Measurements from ENCODE around the gene OPA3.

OPA3 gene

GRCh38 chr19:45569619-45570421, 14.8 kb downstream of the OPA3 start:
- DNase-seq (ENCODE audit: low spot score), result peak; percentile 73
- in situ Hi-C loops (cut with MboI; ENCODE audit: low sequenced_read_pairs, unreplicated experiment), result loop anchor here (10.0 kb wide), 1 partner anchor 135 kb away; no protein-coding TSS in a partner anchor
- TF ChIP-seq, protein P1, sequence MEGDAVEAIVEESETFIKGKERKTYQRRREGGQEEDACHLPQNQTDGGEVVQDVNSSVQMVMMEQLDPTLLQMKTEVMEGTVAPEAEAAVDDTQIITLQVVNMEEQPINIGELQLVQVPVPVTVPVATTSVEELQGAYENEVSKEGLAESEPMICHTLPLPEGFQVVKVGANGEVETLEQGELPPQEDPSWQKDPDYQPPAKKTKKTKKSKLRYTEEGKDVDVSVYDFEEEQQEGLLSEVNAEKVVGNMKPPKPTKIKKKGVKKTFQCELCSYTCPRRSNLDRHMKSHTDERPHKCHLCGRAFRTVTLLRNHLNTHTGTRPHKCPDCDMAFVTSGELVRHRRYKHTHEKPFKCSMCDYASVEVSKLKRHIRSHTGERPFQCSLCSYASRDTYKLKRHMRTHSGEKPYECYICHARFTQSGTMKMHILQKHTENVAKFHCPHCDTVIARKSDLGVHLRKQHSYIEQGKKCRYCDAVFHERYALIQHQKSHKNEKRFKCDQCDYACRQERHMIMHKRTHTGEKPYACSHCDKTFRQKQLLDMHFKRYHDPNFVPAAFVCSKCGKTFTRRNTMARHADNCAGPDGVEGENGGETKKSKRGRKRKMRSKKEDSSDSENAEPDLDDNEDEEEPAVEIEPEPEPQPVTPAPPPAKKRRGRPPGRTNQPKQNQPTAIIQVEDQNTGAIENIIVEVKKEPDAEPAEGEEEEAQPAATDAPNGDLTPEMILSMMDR (IDR thresholded peaks at IDR 0.05; ENCODE audit: borderline replicate concordance, control extremely low read depth, extremely low read depth, insufficient read depth, missing control alignments), result peak; percentile 88

DNA sequence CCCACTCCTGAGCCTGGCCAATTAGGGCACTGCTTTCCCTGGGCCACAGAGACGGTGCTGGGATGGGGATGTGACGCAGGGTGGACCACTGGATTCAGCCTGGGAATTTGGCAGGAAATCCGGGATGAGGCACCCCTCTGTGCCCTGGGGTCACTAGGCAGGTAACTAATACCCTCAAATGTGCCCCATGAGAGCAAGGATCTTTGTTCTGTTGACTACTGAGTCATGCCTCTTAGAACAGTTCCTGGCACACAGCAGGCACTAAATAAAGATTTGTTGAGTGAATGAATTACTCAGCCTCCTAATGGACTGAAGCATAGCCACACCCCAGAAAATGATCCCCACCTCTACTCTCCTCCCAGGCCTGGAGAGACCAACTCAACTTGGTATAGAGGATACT, 15.9 kb downstream of the OPA3 start:
- DNase-seq (ENCODE audit: low spot score), result no peak
- in situ Hi-C loops (cut with MboI; ENCODE audit: low sequenced_read_pairs, unreplicated experiment), result loop anchor here (10.0 kb wide), 1 partner anchor 134 kb away; no protein-coding TSS in a partner anchor
- TF ChIP-seq, protein P1 (IDR thresholded peaks at IDR 0.05; ENCODE audit: borderline replicate concordance, control extremely low read depth, extremely low read depth, insufficient read depth, missing control alignments), result no peak

DNA sequence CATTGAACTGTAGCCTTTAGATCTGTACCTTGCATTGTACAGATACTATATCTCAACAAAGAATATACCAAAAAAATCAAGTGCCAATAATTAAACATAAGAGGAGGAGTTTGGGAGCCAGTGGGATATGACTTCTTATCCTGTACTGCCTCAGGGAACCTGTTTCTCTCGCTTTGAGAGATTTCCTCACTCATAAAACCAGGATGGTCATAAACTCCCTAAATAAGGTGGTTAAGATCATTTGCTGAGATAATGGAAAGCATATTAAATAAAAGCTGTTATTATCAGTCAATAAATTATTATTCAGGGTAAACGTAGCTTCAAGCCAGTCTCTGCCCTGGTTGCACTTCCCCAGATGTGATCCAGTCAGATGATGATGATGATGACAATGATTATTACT, 17.0 kb downstream of the OPA3 start:
- no peak for DNase-seq (ENCODE audit: low spot score)
- in situ Hi-C loops (cut with MboI; ENCODE audit: low sequenced_read_pairs, unreplicated experiment), result loop anchor here (10.0 kb wide), 1 partner anchor 133 kb away; no protein-coding TSS in a partner anchor
- TF ChIP-seq, protein P1 (IDR thresholded peaks at IDR 0.05; ENCODE audit: borderline replicate concordance, control extremely low read depth, extremely low read depth, insufficient read depth, missing control alignments), result no peak

DNA sequence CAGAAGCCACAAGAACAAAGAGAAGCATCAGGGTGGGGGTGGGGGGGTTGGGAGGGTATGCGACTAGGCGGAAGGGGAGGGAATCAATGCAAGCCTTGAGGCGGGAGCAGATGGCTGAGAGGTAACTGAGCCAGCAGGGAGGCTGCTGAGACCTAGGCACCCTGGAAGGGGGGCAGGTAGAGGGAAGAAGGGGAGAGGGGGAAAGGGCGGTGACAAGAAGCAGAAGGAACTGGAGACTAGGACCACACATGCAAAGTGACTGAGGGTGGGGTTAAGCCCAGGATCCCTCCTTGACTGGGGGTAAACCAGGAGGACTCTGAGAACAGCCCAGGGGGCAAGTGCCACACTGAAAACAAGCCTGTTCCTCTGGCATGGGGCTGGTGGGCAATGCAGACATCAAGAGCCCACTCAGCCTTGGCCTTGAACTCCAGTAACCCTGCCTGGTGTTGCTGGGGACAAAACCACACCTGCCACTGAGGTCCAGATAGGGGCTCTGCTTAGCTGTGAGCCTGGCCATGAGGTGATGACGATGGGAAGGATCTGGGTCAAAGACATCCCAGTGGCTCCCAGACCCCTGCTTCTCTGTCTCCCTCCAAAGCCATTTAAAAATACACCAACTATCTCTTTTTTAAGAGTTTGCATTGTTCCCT, 20.3 kb downstream of the OPA3 start:
- TF ChIP-seq, protein P1 (IDR thresholded peaks at IDR 0.05; ENCODE audit: borderline replicate concordance, control extremely low read depth, extremely low read depth, insufficient read depth, missing control alignments), result no peak
- in situ Hi-C loops (cut with MboI; ENCODE audit: low sequenced_read_pairs, unreplicated experiment), result loop anchor here (10.0 kb wide), 1 partner anchor 129 kb away; no protein-coding TSS in a partner anchor
- peak; percentile 34 for DNase-seq (ENCODE audit: low spot score)

DNA sequence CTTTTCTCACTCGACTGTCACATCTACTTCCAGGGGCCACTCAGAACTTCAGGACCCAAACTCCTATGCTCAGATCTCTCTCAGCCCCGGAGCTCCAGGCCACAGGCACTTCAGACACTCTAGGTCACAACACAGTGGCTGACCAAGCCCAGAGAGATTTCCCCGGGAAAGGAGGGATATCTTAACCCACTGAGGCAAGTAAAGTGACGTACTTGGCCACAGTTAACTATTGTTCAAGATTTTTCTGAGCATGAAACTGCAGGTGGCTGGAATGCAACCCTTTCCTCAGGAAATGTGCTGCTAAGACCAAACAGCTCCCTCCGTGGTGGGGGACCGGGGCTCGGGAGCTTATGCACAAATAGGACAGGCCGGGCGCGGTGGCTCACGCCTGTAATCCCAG, 23.9 kb downstream of the OPA3 start:
- TF ChIP-seq, protein P1 (IDR thresholded peaks at IDR 0.05; ENCODE audit: borderline replicate concordance, control extremely low read depth, extremely low read depth, insufficient read depth, missing control alignments), result no peak
- no peak for DNase-seq (ENCODE audit: low spot score)
- in situ Hi-C loops (cut with MboI; ENCODE audit: low sequenced_read_pairs, unreplicated experiment), result loop anchor here (10.0 kb wide), 1 partner anchor 126 kb away; no protein-coding TSS in a partner anchor

GRCh38 chr19:45560038-45560437, 24.6 kb downstream of the OPA3 start:
- no peak for DNase-seq (ENCODE audit: low spot score)
- TF ChIP-seq, protein P1 (IDR thresholded peaks at IDR 0.05; ENCODE audit: borderline replicate concordance, control extremely low read depth, extremely low read depth, insufficient read depth, missing control alignments), result no peak
- in situ Hi-C loops (cut with MboI; ENCODE audit: low sequenced_read_pairs, unreplicated experiment), result loop anchor here (10.0 kb wide), 1 partner anchor 125 kb away; no protein-coding TSS in a partner anchor
